Stimulated activated CD4-positive, alpha-beta T cell treated with anti-CD3 and anti-CD28 coated beads, Interleukin-1b, Interleukin-23, amount 100 ng/mL, for 4 hours (primary cell): ENCODE data around the gene LAMTOR2.

ENCODE experiments used
- DNase-seq, 2 donors: peaks; one replicate each; pipeline ENCODE4 v3.0.0-alpha.2; 2020; ENCODE audit warnings: low read depth in 2 of 2

Gene LAMTOR2

DNA sequence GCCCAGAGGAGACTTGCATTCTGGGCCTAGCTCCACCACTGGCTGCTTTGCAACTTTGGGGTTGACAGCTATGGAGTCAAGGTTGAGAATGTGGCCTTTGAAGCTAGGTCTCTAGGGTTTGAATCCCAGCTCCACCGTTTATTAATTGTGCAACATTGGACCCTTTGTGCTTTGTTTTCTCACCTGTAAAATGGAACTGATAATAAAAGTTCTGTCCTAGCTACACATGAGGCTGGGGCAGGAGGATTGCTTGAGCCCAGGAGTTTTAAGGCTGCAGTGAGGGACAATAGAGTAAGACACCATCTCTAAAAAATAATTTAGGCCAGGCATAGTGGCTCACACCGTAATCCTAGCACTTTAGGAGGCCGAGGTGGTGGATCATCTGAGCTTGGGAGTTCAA, 44.7 kb downstream of the LAMTOR2 start:
- DNase-seq, result no peak

DNA sequence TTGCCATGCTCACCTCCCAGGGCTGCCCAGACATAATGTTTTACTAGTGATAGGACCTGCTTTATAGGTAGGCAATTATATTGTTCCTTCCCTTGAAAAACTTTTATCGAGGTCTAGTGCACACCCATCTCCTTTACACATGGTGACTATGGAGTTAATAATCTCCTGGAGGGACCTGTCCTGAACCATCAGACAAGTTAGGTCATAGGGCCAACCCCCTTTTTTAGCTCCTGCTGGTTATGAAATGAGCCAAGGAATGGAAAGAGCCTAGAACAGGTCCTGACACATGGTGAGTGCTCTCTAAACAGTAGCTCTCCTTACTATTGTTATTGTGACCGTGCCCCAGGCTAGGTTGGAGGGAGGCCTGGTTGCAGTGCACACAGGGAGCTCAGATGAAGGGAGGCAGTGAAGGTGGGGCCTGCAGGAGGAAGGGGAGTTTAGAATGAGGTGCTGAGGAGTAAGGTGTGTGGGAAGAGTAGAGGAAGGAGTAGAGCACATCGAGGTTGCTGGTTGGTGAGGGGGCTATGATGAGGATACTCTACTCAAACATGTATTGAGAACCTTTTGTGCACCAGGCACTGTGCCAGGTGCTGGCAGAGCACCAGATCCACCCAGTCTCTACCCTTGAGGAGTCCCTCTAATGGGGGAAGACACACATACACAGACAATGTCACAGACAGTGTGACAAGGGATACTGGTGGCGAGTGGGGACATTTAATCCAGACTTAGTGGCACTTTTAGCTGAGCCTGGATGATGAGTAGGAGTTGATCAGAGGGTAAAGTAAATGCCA, 45.8 kb downstream of the LAMTOR2 start:
- DNase-seq, result no peak

DNA sequence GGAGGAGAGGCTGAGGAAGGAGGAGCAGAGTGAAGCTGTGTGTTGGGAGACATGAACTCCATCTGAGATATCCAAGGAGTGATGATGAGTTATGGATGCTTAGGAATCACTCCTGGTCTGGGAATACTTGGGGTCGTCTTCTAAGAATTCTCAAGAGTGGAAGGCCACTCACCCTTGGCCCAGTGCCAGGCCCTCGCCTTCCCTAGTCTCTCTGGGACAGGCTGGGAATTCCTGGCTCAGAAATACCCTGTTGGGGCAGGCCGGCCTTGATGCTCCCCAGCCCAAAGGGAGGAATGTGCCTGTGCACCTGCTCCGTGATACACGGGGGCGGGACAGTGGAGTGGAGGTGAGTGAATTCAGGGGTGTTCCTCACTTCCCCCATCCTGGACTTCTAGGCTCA, 47.3 kb downstream of the LAMTOR2 start:
- no peak for DNase-seq

DNA sequence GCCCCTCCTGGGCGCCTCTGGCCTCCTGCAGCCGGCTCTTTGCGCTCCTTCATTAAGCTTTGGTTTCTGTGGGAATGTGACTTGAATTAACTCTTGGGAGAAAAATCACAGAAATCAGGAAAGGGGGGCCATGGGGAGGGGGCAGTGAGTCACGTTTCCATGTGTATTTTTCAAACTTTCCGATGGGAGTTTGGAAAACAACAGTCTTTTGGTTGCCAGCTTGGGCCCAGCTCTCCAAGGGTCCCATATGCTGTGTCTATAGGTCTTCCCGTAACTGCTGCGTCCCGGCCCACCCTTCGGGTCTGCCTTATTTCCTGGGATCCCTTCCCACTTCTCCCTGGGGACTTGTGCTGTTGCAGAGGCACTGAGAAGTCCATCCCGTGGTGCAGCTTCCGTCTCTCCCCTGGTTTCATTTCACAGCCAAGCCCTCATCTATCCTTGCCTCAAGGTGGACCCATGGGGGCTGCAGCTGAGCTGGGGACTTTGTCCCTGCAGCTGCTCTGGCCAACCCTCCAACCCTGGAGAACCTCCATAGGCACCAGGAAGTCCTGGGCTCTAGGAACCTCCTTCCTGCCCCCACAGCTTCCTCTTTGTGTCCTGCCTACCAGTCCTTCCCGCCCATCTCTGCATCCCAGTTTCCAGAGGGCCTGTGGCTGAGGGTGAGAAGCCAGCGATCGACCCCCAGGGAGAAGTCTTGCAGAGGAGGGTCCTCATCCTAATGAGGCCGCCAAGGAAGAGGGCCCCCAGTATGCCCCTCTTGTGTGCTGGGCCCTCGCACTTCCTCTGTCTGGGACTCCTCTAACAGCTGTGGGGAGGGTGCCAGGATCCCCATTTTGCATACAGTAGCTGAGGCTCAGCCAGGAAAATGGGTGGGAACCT, 48.3 kb downstream of the LAMTOR2 start:
- no peak for DNase-seq

DNA sequence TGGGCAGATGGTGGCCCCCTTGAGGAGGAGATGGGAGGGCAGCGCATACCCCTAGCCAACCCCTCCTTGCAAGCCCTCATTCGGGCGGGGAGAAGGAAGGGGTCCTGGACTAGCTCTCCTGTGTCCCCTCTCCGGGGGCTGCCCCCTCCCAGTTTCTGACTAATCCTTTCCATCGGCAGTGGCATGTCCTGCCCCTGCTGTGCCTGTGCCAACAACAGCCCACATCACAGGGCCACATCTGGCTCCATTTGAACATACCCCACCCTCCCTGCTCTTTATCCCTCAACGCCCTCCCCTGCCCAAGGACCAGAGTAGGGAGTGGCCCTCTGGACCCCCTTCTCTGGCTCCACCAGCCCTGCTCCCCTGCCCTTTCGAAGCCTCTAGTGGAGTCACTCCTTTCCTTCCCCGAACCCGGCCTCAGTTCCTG, 49.0 kb downstream of the LAMTOR2 start:
- DNase-seq, result no peak

DNA sequence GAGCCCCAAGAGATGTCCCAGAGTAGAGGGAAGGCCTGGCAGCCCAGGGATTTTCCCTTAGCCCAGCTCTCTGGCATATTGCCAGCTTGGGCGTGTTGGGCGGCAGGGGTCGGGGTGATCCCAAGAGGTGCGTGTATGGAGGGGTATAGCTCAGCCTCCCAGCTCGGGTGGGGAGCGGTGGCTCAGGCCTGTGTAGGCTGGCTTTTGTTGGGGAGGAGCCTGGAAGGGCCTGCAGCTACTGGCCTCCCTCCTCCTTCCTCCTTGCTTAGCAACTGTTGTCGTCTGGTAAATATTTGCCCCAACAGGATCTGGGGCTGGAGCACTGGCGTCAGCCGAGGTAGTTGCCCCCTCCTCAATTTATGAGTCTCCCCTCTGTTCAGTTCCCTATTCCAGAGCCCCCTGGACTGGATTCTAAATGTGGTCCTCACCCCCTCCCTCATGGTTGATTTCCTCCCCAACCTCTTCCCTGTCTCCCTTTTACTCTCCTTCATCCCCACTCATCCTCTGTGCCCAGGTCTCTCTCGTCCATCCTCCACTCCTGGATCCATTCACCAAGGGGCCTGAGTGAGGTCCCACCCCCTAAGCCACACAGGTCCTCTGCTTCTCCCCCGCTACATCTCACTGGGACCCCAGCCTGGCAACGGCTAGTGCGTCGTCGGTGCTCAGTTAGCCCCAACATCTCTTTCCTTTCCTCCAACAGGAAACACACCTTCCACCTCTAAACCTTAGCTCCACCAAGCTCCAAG, 49.7 kb downstream of the LAMTOR2 start:
- DNase-seq, result no peak

DNA sequence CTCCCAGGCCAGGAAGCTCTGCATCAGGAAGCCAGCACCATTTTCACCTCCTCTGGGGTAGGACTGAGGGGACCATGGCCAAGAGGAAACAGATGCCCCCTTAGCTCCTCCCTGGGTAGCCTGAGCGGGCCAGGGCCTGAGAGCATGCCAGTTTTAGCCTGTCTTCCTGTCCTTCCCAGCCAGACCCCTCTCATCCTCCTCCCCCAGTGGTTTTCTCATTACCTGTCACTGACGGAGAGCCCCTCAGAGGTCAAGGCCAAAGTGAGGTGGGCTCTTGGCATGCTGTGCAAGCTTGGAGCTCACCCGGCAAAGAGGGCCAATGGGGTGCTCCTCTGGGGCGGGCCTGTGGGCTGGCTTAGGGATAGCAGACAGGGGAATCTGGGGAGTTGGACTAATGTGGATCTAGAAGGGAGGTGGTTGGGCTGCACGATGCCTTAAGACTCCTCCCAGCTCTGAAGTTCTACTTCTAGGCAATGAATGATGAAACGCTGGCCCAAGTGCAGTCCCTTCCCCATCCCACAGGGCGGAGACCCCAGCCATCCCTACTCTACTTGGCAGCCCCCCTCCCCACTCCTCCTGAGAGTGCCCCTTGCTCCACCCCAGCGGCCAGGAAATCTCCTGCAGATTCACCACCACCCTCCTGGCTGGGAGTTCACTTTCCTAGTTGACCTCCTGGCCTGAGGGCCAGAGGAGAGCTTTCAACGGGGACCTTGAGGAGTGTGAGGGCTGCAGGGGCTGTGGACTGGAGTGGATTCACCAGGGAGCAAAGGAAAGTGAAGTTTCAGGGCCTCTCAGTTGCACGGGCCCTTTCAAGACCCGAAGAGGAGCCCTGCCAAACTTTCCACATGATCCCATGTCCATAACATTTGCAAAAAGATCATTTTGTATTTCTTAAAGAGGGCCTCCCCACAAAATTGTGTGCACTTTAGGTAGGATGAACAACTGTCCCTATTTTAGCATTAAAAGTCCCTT, 50.6 kb downstream of the LAMTOR2 start:
- DNase-seq, result no peak

DNA sequence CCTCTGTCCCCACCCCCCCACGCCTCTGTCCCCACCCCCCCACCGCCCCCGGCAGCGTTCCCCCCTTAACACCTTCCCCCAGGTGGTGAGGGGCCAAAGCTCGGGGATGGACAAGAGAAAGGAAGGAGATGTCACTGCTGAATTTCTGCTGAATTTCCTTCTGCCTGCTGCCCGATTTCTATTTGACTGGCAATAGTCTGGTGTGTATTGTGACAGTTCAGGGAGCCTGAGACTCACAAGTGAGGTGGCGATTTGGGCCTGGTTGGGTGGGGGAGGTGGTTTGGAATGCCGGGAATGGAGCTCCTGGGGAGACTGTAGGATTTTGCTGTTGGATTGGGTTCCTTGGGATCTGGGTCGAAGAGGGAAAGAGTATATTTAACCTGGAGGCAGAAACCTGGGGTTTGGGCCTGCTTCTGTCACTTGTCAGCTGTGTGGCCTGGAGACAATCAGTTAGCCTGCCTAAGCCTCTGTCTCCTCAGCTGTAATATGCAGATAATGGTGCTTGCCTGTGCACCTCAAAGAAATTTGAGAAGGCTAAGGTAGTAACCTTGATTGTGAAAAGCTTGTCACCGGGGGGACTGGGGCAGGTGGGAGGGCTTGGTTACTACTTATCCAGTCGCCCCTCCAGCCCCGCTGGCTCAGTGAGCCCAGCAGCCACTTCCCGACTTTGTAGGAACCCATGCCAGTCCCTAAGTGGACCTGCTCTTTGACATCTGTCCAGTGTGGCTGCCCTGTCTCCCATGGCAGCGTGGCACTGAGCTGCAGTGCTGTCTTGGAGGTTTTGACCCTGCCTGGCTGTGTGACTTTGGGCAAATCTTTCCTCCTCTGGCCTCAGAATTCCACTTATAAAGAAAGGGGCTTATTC, 52.3 kb downstream of the LAMTOR2 start:
- DNase-seq, result no peak

DNA sequence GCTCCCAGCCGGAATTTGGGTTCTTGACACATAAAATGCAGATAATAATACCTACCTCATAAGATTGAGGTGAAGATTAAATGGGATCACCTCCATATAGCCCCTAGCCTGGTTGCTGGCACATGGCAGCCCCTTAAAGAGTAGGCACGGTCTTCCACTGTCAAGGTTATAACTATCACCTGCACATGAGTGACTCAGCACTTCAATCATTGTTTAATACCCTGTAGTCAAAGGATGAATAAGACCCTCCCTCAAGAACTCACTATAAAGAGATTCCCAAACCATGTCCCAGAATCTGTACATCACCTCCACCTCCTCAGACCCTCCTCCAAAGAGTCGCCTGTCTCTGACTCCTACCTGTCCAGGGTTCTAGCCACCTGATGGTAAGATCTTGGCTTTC, 53.5 kb downstream of the LAMTOR2 start:
- no peak for DNase-seq
